MM.1S (cell line): ENCODE results near the gene TSEN34.
"Not testable (repeated sequence)": the region's sequence is repeated elsewhere in the genome, so short reads cannot be mapped to it uniquely, and the experiment has no call there.

Experiments used
- DNase-seq: peaks from one replicate; pipeline ENCODE4 v3.0.0-alpha.2; 2015
- H2AFZ ChIP-seq: fragments of 300-600 bp; sonication (generic); 2 replicates; pipeline ENCODE4 v1.6.0; 2016; ENCODE audit warnings: antibody characterized with exemption, low read length
- H3F3A ChIP-seq: fragments of 300-600 bp; sonication (generic); 2 replicates; pipeline ENCODE4 v1.6.1; 2016; ENCODE audit warnings: mild to moderate bottlenecking, antibody characterized with exemption, low read length, moderate library complexity, mixed read lengths; ENCODE audit not compliant: insufficient read depth
- H3K27ac ChIP-seq: fragments of 300-600 bp; sonication (generic); 2 replicates; pipeline ENCODE4 v1.5.1; 2016; ENCODE audit warnings: mild to moderate bottlenecking, low read length
- H3K27me3 ChIP-seq: fragments of 300-600 bp; sonication (generic); replicated peaks from 2 replicates; pipeline ENCODE4 v1.6.0; 2016; ENCODE audit warnings: low read length; ENCODE audit not compliant: insufficient read depth
- H3K36me3 ChIP-seq: fragments of 300-600 bp; sonication (generic); replicated peaks from 2 replicates; pipeline ENCODE4 v1.6.1; 2016; ENCODE audit warnings: mild to moderate bottlenecking, low read length, mixed read lengths; ENCODE audit not compliant: insufficient read depth
- H3K4me1 ChIP-seq: fragments of 300-600 bp; sonication (generic); 2 replicates; pipeline ENCODE4 v1.6.1; 2016; ENCODE audit warnings: low read length, mixed read lengths
- H3K4me2 ChIP-seq: fragments of 300-600 bp; sonication (generic); 2 replicates; pipeline ENCODE4 v1.6.0; 2016; ENCODE audit warnings: low read depth, low read length
- H3K4me3 ChIP-seq: fragments of 300-600 bp; sonication (generic); 2 replicates; pipeline ENCODE4 v1.5.1; 2016; ENCODE audit warnings: low read length, mixed read lengths
- H3K79me2 ChIP-seq: fragments of 300-600 bp; sonication (generic); 2 replicates; pipeline ENCODE4 v1.6.1; 2016; ENCODE audit warnings: mixed run types, low read length, mixed read lengths
- H3K9ac ChIP-seq: fragments of 300-600 bp; sonication (generic); 2 replicates; pipeline ENCODE4 v1.6.1; 2016; ENCODE audit warnings: low read length, mixed read lengths
- H3K9me2 ChIP-seq: fragments of 300-600 bp; sonication (generic); replicated peaks from 2 replicates; pipeline ENCODE4 v1.6.1; 2016; ENCODE audit warnings: mild to moderate bottlenecking, low read length, mixed read lengths; ENCODE audit not compliant: insufficient read depth
- H3K9me3 ChIP-seq: fragments of 300-600 bp; sonication (generic); replicated peaks from 2 replicates; pipeline ENCODE4 v1.6.1; 2016; ENCODE audit warnings: mild to moderate bottlenecking, low read length, mixed read lengths; ENCODE audit not compliant: insufficient read depth
- H4K20me1 ChIP-seq: fragments of 300-600 bp; sonication (generic); 2 replicates; pipeline ENCODE4 v1.6.1; 2016; ENCODE audit warnings: mild to moderate bottlenecking, low read length, moderate library complexity, mixed read lengths; ENCODE audit not compliant: insufficient read depth
- EZH2 ChIP-seq: fragments of 300-600 bp; sonication (generic); optimal IDR thresholded peaks from 2 replicates; pipeline ENCODE3; 2017; ENCODE audit warnings: low read depth, mild to moderate bottlenecking, antibody characterized with exemption, low read length, mixed read lengths
- EZH2phosphoT487 ChIP-seq: fragments of 300-600 bp; sonication (generic); IDR thresholded peaks from 2 replicates; pipeline ENCODE4 v1.6.1; 2018; ENCODE audit warnings: antibody characterized with exemption, low read length
- TF ChIP-seq, protein P1 (sequence below): fragments of 300-600 bp; sonication (generic); IDR thresholded peaks from 2 replicates; pipeline ENCODE4 v1.5.1; 2016; ENCODE audit warnings: antibody characterized with exemption, low read length, mixed read lengths

The TSEN34 gene

DNA sequence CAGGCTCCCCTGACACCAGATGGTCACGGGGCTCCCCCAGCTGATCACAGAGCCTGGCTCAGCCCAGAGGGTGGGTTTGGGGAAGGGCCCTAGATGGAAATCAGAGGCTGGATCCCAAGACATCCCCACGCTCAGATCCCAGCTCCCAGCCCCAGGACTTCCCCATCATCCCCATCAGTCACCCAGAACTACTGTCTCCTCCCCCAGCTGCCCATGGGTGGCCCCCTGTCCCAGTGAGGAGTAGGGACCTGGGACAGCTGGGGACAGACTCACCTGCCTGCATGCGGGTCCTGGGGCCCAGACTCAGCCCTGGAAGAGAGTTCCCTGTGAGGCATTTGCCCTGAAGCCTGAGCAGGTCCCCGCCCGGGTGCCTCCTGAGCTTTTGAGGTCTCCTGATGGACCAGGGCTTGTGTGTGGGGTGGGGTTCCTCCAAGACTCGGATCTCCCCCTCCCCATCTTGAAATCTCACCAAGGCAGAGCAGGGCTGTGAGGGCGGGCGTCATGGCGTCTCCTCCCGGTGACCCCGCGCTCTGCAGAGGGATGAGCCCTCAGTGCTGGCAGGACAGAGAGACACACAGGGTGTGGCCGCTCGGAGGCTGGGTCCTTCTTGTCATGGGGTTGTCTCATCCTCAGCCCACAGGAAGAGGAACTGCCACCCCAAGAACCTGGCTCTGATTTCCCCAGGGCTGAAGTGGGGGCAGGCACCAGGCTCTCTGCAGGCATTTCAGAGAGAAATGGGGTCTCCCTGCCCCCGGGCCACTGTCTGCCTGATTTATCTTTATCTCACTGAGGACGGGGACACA, 31.6 kb downstream of the TSEN34 start, which contains the start of gene LILRB3:
Gene LILRB3, minus strand, starts transcription at position 534 of the 803 bp plus-strand sequence. Its CDS starts 31 bp downstream, at position 503.
- H3K4me3 ChIP-seq, H3K9me2 ChIP-seq, H3K27me3 ChIP-seq, H3K36me3 ChIP-seq, H3K27ac ChIP-seq, H3F3A ChIP-seq, H3K9me3 ChIP-seq, H3K9ac ChIP-seq, H3K4me1 ChIP-seq, DNase-seq, H3K4me2 ChIP-seq, H3K79me2 ChIP-seq, H4K20me1 ChIP-seq, H2AFZ ChIP-seq: not testable (repeated sequence)

DNA sequence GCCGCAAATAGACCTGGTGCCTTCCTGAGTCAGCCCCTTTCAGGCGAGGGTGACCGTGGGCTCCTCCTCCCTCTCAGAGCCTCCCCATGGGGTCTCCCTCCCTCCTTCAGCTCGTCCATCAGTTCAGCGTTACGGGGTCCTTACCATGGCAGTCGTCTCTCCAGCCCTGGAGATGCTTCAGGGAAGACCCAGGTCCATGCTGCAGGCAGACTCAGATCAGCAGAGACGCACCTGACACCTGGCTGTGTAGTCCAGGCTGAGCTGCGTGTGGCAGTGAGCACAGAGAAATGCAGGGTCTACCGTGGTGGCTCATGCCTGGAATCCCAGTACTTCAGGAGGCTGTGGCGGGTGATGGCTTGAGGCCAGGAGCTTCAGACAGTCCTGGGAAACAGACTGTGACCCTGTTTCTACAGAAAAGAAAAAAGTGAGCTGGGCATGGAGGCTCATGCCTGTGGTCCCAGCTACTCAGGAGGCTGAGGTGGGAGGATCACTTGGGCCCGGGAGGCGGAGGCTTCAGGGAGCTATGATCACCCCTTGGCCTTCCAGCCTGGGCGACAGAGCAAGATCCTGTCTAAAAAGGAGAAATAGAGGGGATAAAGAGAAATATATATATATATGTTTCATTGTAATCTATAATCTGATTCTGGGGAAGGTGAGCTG, 32.3 kb downstream of the TSEN34 start:
- not testable (repeated sequence) for H3K27me3 ChIP-seq, H3F3A ChIP-seq, H3K9me2 ChIP-seq, H3K4me3 ChIP-seq, H3K79me2 ChIP-seq, H3K27ac ChIP-seq, H3K36me3 ChIP-seq, H3K9ac ChIP-seq, H3K9me3 ChIP-seq, H2AFZ ChIP-seq, H3K4me2 ChIP-seq, DNase-seq, H4K20me1 ChIP-seq, H3K4me1 ChIP-seq

DNA sequence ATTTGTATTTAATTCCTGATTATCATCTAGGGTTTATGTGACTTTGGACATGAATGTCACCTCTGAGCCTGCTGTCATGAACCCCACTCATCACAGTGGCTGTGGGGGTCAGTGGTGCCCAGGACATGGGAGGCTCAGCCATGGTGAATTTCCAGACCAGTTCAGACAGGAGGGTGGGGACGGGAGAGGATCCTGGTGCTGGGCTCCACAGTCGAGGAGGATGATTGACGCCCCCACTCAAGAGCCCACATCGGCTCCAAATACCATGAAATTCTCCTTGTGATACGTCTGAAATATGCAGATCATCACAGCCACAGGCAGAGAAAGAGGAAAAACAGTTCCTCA, 32.8 kb downstream of the TSEN34 start:
- H3K9ac ChIP-seq, H3F3A ChIP-seq, H3K27ac ChIP-seq, H3K9me3 ChIP-seq, H3K36me3 ChIP-seq, H3K4me3 ChIP-seq, H3K4me2 ChIP-seq, H3K9me2 ChIP-seq, H3K4me1 ChIP-seq, H3K27me3 ChIP-seq, DNase-seq, H2AFZ ChIP-seq, H4K20me1 ChIP-seq, H3K79me2 ChIP-seq: not testable (repeated sequence)

DNA sequence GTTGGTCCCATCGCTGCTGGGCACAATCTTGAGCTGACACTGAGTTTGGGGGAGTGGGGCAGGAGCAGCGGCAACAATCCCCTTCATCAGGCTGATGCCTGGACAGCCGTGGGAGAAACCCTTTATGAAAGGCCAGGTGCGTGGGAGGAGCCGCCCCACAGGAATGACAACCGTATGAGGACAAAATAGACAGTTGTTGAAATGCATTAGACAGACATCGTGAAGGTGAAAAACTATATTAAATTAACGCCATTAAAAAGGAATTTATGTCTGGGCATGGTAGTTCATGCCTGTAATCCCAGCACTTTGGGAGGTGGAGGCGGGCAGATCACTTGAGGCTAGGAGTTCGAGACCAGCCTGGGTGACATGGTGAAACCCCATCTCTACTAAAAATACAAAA, 33.5 kb downstream of the TSEN34 start:
- not testable (repeated sequence) for H4K20me1 ChIP-seq, H3K79me2 ChIP-seq, DNase-seq, H3K27ac ChIP-seq, H3K9me3 ChIP-seq, H3K9ac ChIP-seq, H3K9me2 ChIP-seq, H2AFZ ChIP-seq, H3K4me1 ChIP-seq, H3K36me3 ChIP-seq, H3K27me3 ChIP-seq, H3K4me3 ChIP-seq, H3K4me2 ChIP-seq, H3F3A ChIP-seq

DNA sequence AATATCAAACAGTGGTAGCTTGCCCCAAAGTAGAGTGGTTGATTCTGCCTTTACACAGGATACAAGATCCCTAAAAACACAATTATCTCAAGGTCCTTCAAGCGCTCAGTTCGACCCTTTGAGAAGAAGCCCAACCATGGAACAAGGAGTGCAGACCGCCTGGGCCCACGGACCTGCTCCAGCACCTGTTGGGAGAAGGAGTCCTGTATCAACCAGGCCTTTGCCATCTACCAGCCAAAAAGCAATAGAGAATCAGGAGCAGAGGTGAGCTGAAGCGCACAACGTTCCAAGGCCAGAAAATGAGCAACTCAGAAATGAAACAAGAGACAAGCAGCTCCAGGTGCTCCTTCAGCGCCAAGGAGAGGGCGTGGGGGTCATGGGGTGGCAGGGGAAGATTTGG, 38.0 kb downstream of the TSEN34 start:
- Histone ChIP-seq H3K36me3 (no peaks in the 10 kb centered on the region), H3K9me3 (no peaks in the 10 kb centered on the region), H3K4me3 (no peak overlapping the region), H3K4me1 (no peaks in the 10 kb centered on the region), H3K9ac (no peak overlapping the region), H3K79me2 (no peaks in the 10 kb centered on the region), H3K27ac (no peak overlapping the region), H4K20me1 (no peaks in the 10 kb centered on the region), H3K4me2 (no peak overlapping the region), H3F3A (no peaks in the 10 kb centered on the region), H3K27me3 (peaks cover 20% of the 10 kb centered on the region), H2AFZ (no peak overlapping the region), H3K9me2 (no peaks in the 10 kb centered on the region)
- DNase-seq, result no peak
- TF ChIP-seq, protein P1, sequence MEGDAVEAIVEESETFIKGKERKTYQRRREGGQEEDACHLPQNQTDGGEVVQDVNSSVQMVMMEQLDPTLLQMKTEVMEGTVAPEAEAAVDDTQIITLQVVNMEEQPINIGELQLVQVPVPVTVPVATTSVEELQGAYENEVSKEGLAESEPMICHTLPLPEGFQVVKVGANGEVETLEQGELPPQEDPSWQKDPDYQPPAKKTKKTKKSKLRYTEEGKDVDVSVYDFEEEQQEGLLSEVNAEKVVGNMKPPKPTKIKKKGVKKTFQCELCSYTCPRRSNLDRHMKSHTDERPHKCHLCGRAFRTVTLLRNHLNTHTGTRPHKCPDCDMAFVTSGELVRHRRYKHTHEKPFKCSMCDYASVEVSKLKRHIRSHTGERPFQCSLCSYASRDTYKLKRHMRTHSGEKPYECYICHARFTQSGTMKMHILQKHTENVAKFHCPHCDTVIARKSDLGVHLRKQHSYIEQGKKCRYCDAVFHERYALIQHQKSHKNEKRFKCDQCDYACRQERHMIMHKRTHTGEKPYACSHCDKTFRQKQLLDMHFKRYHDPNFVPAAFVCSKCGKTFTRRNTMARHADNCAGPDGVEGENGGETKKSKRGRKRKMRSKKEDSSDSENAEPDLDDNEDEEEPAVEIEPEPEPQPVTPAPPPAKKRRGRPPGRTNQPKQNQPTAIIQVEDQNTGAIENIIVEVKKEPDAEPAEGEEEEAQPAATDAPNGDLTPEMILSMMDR, result no peak
- no peak for TF ChIP-seq EZH2phosphoT487
- no peak for TF ChIP-seq EZH2
